Activated B cell treated with CpG ODN at 0.5 μM for 24 hours (primary cell): Measurements from ENCODE around the gene TLX3. TPM values are rescaled to one million over a fixed set of nuclear protein-coding genes. Genes with fewer than 3 reads are reported as not detected.

Experiments
- ATAC-seq: fragments of 200-7000 bp; cut with Tn5 transposase; one replicate; pipeline ENCODE4 v1.10.0; 2021; ENCODE audit warnings: low read depth, mild to moderate bottlenecking, moderate library complexity
- CTCF ChIA-PET: fragments of 350-600 bp; sonication (Branson Sonifier 250); formaldehyde crosslinking; loops from one replicate; lab custom pipeline; 2021; ENCODE audit warnings: antibody characterized with exemption; lab: Charles Lee
- POLR2A ChIA-PET: fragments of 350-600 bp; sonication (Branson Sonifier 250); formaldehyde crosslinking; loops from one replicate; lab custom pipeline; 2021; ENCODE audit warnings: antibody characterized with exemption; lab: Charles Lee
- DNase-seq: peaks from one replicate; pipeline ENCODE4 v3.0.0; 2022
- H3K27ac Mint-ChIP-seq: one replicate; pipeline ENCODE4 v1.8.0; 2020; ENCODE audit warnings: mixed read lengths
- H3K27me3 Mint-ChIP-seq: one replicate; pipeline ENCODE4 v1.8.0; 2021; ENCODE audit warnings: mixed read lengths
- H3K36me3 Mint-ChIP-seq: one replicate; pipeline ENCODE4 v1.8.0; 2021; ENCODE audit warnings: low read depth, mixed read lengths
- H3K4me1 Mint-ChIP-seq: one replicate; pipeline ENCODE4 v1.8.0; 2021; ENCODE audit warnings: mixed read lengths
- H3K4me3 Mint-ChIP-seq: one replicate; pipeline ENCODE4 v1.8.0; 2020; ENCODE audit warnings: mild to moderate bottlenecking, mixed read lengths
- H3K9me3 Mint-ChIP-seq: one replicate; pipeline ENCODE4 v1.8.0; 2020; ENCODE audit warnings: mixed read lengths
- intact Hi-C: fragments of 100-400 bp; cut with micrococcal nuclease; formaldehyde crosslinking; loops from one replicate; pipeline ENCODE4 v1.15.1; 2024
- total RNA-seq: library from RNA; stranded (reverse); gene quantifications from 2 replicates; pipeline ENCODE4 v1.2.3, GENCODE V29; 2022
- TF ChIP-seq, protein P1 (sequence below): fragments of 200-600 bp; IDR thresholded peaks from one replicate; pipeline ENCODE4 v1.8.0; 2022; ENCODE audit warnings: antibody characterized with exemption, mild to moderate bottlenecking

TLX3 gene
- not detected in 2 replicates for total RNA-seq

DNA sequence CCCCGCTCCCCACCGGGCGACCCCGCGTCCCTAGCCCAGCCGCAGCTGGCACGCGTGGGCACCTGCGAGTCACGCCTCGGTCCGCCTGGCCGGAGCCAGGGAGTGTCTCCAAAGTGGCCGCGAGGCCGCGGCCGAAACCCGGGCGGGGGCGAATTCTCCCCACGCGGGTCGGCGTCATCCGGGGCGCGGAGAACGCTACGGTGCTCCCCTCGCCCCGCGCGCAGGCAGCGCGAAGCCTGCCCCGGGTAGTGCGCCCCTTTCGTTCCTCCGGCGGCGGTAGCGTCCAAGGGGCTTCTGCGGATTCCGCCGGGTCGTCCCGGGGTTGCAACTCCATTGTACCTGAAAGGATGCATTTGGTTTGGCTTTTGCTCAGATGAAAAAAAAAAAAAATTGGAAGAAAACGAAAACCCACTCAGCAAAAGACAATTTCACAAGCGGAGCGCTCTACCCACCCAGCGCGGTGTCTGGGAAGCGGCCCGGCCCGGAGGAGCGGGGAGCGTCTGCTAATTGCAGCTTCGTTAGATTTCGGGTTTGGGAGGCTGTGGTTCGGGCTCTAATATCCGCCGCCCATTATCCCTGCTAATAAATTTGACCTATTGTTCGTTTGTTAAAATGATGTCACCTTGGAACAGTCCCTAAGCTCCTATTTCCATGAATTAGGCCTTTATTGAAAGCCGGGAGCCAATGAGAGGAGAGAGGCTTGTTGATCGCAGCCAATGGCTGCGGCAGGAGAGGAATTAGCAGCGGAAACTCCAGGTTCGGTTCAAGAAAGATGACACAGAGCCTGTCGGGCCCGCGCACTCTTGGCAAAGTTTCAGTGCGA is at the start of gene TLX3:
TLX3 (plus strand) TSS at position 796 of the 823 bp plus-strand sequence. CDS start 118 bp downstream, outside the sequence.
- DNase-seq = no peak
- ATAC-seq = no peak
- ChIA-PET POLR2A (interaction anchor here (1.5 kb wide), 1 partner anchor 79 kb away, joined by 5 read pairs; the partner anchor contains the start of gene NPM1), CTCF (no interaction called here)
- TF ChIP-seq, protein P1, sequence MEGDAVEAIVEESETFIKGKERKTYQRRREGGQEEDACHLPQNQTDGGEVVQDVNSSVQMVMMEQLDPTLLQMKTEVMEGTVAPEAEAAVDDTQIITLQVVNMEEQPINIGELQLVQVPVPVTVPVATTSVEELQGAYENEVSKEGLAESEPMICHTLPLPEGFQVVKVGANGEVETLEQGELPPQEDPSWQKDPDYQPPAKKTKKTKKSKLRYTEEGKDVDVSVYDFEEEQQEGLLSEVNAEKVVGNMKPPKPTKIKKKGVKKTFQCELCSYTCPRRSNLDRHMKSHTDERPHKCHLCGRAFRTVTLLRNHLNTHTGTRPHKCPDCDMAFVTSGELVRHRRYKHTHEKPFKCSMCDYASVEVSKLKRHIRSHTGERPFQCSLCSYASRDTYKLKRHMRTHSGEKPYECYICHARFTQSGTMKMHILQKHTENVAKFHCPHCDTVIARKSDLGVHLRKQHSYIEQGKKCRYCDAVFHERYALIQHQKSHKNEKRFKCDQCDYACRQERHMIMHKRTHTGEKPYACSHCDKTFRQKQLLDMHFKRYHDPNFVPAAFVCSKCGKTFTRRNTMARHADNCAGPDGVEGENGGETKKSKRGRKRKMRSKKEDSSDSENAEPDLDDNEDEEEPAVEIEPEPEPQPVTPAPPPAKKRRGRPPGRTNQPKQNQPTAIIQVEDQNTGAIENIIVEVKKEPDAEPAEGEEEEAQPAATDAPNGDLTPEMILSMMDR = no peak
- Mint-ChIP-seq H3K4me1 (peaks cover 12% of the 10 kb centered on the region), H3K4me3 (no peak within 1 kb of the TSS), H3K27me3 (peaks cover 61% of the 10 kb centered on the region), H3K36me3 (no peaks in the 10 kb centered on the region), H3K9me3 (no peaks in the 10 kb centered on the region), H3K27ac (no peak within 1 kb of the TSS)
- intact Hi-C loops = no loop called here

DNA sequence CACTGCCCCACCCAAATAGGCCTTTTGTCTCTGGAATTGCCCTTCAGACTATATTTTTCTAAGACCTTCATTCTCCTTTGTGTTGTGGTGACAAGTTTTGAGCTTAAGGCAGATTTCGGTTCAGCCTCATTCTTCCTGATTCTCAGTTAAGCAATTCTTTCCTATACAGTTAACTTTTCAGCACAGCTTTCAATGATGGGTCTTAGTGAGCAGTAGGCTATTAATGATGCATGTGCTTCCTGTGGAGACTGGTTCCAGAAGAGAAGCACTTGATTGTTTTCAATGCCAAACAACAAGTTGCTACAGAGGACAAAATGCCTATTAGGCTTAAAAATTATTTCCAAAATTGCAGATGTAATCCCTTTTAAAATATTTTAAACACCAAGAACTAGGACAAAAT is 47.7 kb upstream of the TLX3 start:
- DNase-seq = no peak
- POLR2A ChIA-PET = no interaction called here
- H3K27me3 Mint-ChIP-seq = no peaks in the 10 kb centered on the region
- no peak overlapping the region for H3K4me3 Mint-ChIP-seq
- ATAC-seq = no peak
- CTCF ChIA-PET = no interaction called here
- TF ChIP-seq, protein P1 = no peak
- no peaks in the 10 kb centered on the region for H3K36me3 Mint-ChIP-seq
- no peaks in the 10 kb centered on the region for H3K9me3 Mint-ChIP-seq
- no peak overlapping the region for H3K27ac Mint-ChIP-seq
- intact Hi-C loops = no loop called here
- H3K4me1 Mint-ChIP-seq = no peaks in the 10 kb centered on the region

DNA sequence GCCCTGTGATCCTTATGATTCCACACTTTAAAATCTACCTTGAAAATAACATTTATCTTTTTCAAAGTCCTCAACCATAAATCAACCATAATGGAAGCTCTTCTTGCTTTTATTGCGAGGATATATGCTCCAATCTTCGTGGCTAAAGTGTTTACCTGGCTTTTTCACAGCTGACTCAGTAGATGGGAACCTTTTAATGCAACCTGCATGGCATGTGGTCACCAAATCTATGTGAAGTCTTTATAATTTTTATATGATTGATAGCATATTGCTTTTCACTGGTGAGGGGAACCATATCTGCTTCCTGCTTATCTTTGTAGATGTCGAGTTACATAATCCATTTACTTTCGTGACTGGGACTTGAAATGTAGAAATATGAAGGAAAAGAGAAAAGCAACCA is 47.1 kb upstream of the TLX3 start:
- ATAC-seq = no peak
- ChIA-PET CTCF (no interaction called here), POLR2A (no interaction called here)
- DNase-seq = no peak
- Mint-ChIP-seq H3K9me3 (no peaks in the 10 kb centered on the region), H3K27me3 (no peaks in the 10 kb centered on the region), H3K4me3 (no peak overlapping the region), H3K36me3 (no peaks in the 10 kb centered on the region), H3K27ac (no peak overlapping the region), H3K4me1 (no peaks in the 10 kb centered on the region)
- intact Hi-C loops = no loop called here
- TF ChIP-seq, protein P1 = no peak

DNA sequence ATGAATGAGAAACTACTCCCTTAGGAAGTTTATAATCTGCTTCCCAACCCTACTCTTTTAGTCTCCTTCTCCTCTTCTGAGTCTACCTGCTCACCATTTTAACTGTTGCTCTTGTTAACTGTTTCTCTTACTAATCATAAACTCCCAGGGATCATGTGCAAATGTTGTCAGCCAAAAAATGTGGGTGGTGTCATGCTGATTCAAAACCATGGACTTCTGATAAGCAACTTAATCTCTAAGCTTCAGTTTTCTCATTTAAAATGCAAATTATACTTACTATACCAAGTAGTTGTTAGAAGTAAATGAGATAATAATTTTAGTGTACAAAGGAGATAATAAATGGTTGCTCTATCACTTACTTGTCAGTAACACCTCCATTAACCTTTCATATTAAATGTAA is 45.9 kb upstream of the TLX3 start:
- H3K27me3 Mint-ChIP-seq = no peaks in the 10 kb centered on the region

DNA sequence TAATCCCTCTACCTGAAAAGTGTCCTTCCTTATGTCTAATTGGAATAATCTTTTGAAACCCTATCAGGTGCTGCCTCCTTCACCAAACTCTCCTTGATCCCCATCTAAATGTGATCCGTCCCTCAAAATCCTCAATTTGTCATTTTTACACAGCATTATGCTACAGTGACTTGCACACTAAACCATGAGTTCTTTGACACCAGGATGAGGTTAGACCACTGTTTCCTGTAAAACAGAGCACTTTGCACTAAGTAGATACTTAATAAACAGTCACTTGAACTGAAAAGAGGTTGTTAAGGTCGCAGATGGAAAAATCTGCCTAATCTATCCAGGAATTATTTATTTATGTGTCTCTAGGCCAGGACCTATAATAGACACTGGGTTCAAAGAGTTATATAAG is 44.2 kb upstream of the TLX3 start:
- intact Hi-C loops = no loop called here
- DNase-seq (no peak), ATAC-seq (no peak)
- Mint-ChIP-seq H3K4me1 (no peaks in the 10 kb centered on the region), H3K36me3 (no peaks in the 10 kb centered on the region), H3K27ac (no peak overlapping the region), H3K4me3 (no peak overlapping the region), H3K9me3 (no peaks in the 10 kb centered on the region), H3K27me3 (peaks cover 3% of the 10 kb centered on the region)
- ChIA-PET CTCF (no interaction called here), POLR2A (no interaction called here)
- TF ChIP-seq, protein P1 = no peak

More for the DNA sequence above, 45.9 kb upstream of the TLX3 start:
- no peak for DNase-seq
- Mint-ChIP-seq H3K36me3 (no peaks in the 10 kb centered on the region), H3K27ac (no peak overlapping the region), H3K4me1 (no peaks in the 10 kb centered on the region), H3K9me3 (no peaks in the 10 kb centered on the region), H3K4me3 (no peak overlapping the region)
- POLR2A ChIA-PET = no interaction called here
- CTCF ChIA-PET = no interaction called here
- intact Hi-C loops = no loop called here
- ATAC-seq = no peak
- TF ChIP-seq, protein P1 = no peak
